NCI-H1930 (cell line): ENCODE results near the gene ARMCX5.

ENCODE experiments used
- DNase-seq, 2 experiments: peaks; one replicate each; lab custom pipeline; 2025; lab: John Stamatoyannopoulos, UW

The ARMCX5 gene

GRCh38 chrX:102599084-102599950 lies at the start of gene ARMCX5:
Gene ARMCX5 (plus strand): TSS chrX:102599515. CDS start chrX:102602142, 2,627 bp downstream.
- peak; percentile 81 to 82 for DNase-seq

- DNase-seq, result no peak
These were observed 40.7 kb upstream of the ARMCX5 start for GRCh38 chrX:102558607-102559006.

- DNase-seq, result no peak
These were observed 38.8 kb upstream of the ARMCX5 start for GRCh38 chrX:102560423-102561068.

GRCh38 chrX:102580891-102581290 lies 18.4 kb upstream of the ARMCX5 start:
- no peak for DNase-seq

- DNase-seq, result no peak
These were observed 5.9 kb upstream of the ARMCX5 start for GRCh38 chrX:102593367-102593766.

GRCh38 chrX:102599951-102600579 lies 750 bp downstream of the ARMCX5 start:
- DNase-seq, result no peak

DNA sequence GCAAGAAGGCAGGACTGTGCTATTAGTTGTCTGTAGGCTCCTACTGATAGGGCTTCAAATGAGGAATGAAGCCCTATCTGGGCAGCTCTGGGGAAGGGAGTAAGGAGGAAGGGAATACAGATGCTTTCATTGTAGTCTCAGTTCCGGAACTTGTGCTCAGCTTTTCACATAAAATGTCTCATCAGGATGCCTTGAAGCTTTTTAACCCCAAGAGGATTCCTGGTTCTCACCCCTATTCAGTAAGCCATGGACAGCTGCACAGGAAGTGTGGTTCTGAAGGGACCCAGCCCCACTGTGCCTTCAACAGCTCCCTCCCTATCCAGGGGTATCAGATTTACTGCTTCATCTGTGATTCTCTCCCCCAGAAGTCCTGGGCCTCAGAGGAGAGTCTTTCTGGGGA lies 5.0 kb downstream of the ARMCX5 start:
- no peak for DNase-seq

DNA sequence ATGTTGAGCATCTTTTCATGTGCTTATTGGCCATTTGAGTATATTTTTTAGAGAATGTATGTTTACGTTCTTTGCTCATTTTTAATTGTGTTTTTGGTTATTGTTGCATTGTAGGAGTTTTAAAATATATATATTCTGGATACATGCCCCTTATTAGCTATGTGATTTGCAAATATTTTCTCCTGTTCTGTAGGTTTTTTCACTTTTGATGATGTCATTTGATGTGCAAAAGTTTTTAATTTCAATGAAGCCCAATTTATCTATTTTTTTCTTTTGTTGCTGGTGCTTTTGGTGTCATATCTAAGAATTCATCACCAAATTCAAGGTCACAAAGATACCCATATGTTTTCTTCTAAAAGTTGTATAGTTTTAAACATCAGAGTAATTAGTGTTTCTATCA lies 6.8 kb downstream of the ARMCX5 start:
- no peak for DNase-seq

DNA sequence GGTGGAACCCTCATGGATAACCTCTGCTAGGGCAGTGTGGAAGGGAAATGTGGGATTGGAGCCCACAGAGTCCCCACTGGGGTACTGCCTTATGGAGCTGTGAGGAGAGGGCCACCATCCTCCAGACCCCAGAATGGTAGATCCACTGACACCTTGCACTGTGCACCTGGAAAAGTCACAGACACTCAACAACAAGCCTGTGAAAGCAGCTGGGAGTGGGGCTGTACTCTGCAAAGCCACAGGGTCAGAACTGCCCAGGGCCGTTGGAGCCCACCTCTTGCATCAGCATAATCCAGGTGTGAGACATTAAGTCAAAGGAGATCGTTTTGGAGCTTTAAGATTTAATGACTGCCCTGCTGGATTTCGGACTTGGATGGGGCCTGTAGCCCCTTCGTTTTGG lies 11.6 kb downstream of the ARMCX5 start:
- no peak for DNase-seq

- DNase-seq, result no peak
These were observed 24.8 kb downstream of the ARMCX5 start for GRCh38 chrX:102624105-102624504.

- no peak for DNase-seq
These were observed 28.3 kb downstream of the ARMCX5 start for GRCh38 chrX:102627640-102628039.

GRCh38 chrX:102637561-102637960 lies 38.2 kb downstream of the ARMCX5 start:
- DNase-seq, result no peak

- no peak for DNase-seq
These were observed 51.6 kb downstream of the ARMCX5 start for GRCh38 chrX:102650903-102651241.

- peak; percentile 3 to 7 for DNase-seq
These were observed 52.1 kb downstream of the ARMCX5 start, which contains the start of gene GPRASP1 for GRCh38 chrX:102651242-102652011. Gene GPRASP1 (plus strand): TSS chrX:102651483. CDS start chrX:102653914, 2,431 bp downstream.

DNA sequence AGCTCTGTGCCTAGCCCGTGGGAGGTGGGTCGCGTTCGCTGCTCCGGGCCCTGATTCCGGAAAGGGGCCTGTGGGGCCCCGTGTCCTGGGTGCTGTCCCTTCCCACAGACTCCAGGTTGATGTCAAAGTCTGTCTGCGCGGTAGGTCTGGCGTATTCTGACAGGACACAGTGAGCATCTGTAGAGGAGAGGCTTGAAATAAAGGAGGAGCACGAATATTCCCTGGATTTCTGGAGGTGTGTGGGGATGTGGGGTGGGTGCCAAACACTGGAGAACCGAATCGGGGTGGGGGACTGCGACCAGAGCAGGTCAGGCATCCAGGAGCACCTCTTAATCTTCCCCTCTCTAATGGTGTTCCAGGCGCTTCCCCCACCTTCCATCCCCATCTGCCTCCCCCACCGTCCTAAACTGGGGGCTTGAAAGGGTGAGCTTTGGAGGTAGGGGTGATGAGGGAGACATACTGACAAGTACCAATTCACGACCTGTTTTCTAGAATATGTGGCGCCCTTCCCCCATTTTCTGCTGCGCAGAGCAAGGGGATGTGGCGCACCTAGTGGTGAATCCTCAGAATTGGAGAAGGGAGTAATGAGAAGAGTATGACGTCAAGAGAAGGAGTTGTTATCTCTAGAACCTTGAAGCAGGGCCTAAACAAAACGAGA lies 52.8 kb downstream of the ARMCX5 start:
- DNase-seq, result peak; percentile 1 to 3
